CD4-positive, alpha-beta memory T cell (primary cell): ENCODE results near the gene CLIP2. TPM values are rescaled to one million over a fixed set of nuclear protein-coding genes. Genes with fewer than 3 reads are reported as not detected.

Experiments used
- CTCF ChIA-PET: fragments of 350-600 bp; sonication (Branson Sonifier 250); formaldehyde crosslinking; loops from one replicate; lab custom pipeline; 2021; ENCODE audit warnings: inconsistent platforms; ENCODE audit not compliant: partially characterized antibody; lab: Charles Lee
- POLR2A ChIA-PET: fragments of 350-600 bp; sonication (Branson Sonifier 250); formaldehyde crosslinking; loops from one replicate; lab custom pipeline; 2021; ENCODE audit not compliant: partially characterized antibody; lab: Charles Lee
- DNase-seq, 5 donors: peaks; one replicate each; pipeline versions ENCODE4 v3.0.0 to v3.0.0-alpha.2; 2020 to 2022; ENCODE audit warnings: mixed read lengths in 1 of 5
- H3K27ac ChIP-seq: one replicate; pipeline ENCODE4 v1.7.0; 2013; ENCODE audit warnings: low read depth, low read length
- H3K27me3 ChIP-seq: 2 replicates; pipeline ENCODE4 v1.7.0; 2013; ENCODE audit warnings: mild to moderate bottlenecking, low read length, moderate library complexity; ENCODE audit not compliant: insufficient read depth
- H3K36me3 ChIP-seq: 2 replicates; pipeline ENCODE4 v1.7.0; 2013; ENCODE audit warnings: mild to moderate bottlenecking, low read length, moderate library complexity; ENCODE audit not compliant: insufficient read depth
- H3K4me1 ChIP-seq: 2 replicates; pipeline ENCODE4 v1.7.0; 2013; ENCODE audit warnings: mild to moderate bottlenecking, low read length, moderate library complexity; ENCODE audit not compliant: insufficient read depth
- H3K4me3 ChIP-seq, 2 donors: one replicate each; pipeline ENCODE4 v1.7.0; 2013; ENCODE audit warnings: low read length in 2 of 2, mild to moderate bottlenecking in 1 of 2
- H3K9me3 ChIP-seq, 2 donors: one replicate each; pipeline ENCODE4 v1.7.0; 2013; ENCODE audit warnings: low read length in 2 of 2, control low read depth in 1 of 2; ENCODE audit not compliant: control insufficient read depth in 1 of 2
- H3K27ac Mint-ChIP-seq, 7 donors: one replicate each; pipeline ENCODE4 v1.8.0; 2020 to 2021; ENCODE audit warnings: mixed read lengths in 7 of 7, mild to moderate bottlenecking in 6 of 7, inconsistent platforms in 3 of 7, moderate library complexity in 3 of 7
- H3K27me3 Mint-ChIP-seq, 2 donors: one replicate each; pipeline ENCODE4 v1.8.0; 2020 to 2021; ENCODE audit warnings: mixed read lengths in 2 of 2
- H3K36me3 Mint-ChIP-seq, 2 donors: one replicate each; pipeline ENCODE4 v1.8.0; 2020 to 2021; ENCODE audit warnings: mixed read lengths in 2 of 2, inconsistent platforms in 1 of 2, mild to moderate bottlenecking in 1 of 2
- H3K4me1 Mint-ChIP-seq, 4 donors: one replicate each; pipeline ENCODE4 v1.8.0; 2020 to 2021; ENCODE audit warnings: mixed read lengths in 4 of 4, mild to moderate bottlenecking in 1 of 4
- H3K4me3 Mint-ChIP-seq, 8 donors: one replicate each; pipeline ENCODE4 v1.8.0; 2020 to 2021; ENCODE audit warnings: mixed read lengths in 8 of 8, mild to moderate bottlenecking in 7 of 8, moderate library complexity in 6 of 8, inconsistent platforms in 3 of 8
- H3K9me3 Mint-ChIP-seq, 8 donors: one replicate each; pipeline ENCODE4 v1.8.0; 2020 to 2021; ENCODE audit warnings: mixed read lengths in 8 of 8, mild to moderate bottlenecking in 5 of 8, inconsistent platforms in 3 of 8, moderate library complexity in 1 of 8
- intact Hi-C: fragments of 100-400 bp; cut with micrococcal nuclease; formaldehyde crosslinking; loops from one replicate; pipeline ENCODE4 v1.15.1; 2023
- polyA plus RNA-seq, 2 donors: library from polyadenylated mRNA; unstranded; fragments of 300-500 nt; fragmentation: Illumina TruSeq; gene quantifications; one replicate each; pipeline ENCODE4 v1.2.3, GENCODE V29; 2021
- total RNA-seq, 2 experiments: library from RNA; stranded (reverse); gene quantifications; one replicate each; pipeline ENCODE4 v1.2.3, GENCODE V29; 2021

Gene CLIP2
- total and polyA plus RNA-seq, 4 experiments from 2014 or later = 0.15 to 5.7 (median 1.7) TPM

DNA sequence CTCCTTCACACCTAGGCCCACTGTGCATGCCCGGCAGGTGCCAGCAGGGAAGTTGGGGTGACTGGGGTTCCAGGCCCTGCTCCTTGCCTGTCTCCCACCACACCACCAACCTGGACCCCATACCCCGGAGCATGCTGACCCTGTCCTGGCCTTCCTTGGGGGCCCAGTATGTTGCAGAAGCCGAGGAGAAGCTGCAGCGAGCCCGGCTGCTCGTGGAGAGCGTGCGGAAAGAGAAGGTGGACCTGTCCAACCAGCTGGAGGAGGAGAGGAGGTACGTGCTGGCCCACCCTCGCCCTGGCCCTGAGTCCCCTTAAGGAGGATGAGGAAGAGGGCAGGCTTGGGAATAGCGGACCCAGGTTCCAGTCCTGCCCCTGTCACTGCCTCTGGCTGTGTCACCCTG is 70.8 kb downstream of the CLIP2 start:
- Mint-ChIP-seq H3K9me3 (peaks cover 0 to 8% (median 0%) of the 10 kb centered on the region in 8 donors), H3K27me3 (no peaks in the 10 kb centered on the region), H3K4me3 (no peak overlapping the region), H3K27ac (no peak overlapping the region), H3K36me3 (peaks cover 0 to 5% of the 10 kb centered on the region in 2 donors), H3K4me1 (no peaks in the 10 kb centered on the region)
- intact Hi-C loops = no loop called here
- no peaks in the 10 kb centered on the region for H3K9me3 ChIP-seq
- ChIA-PET POLR2A (no interaction called here), CTCF (no interaction called here)
- no peaks in the 10 kb centered on the region for H3K27me3 ChIP-seq
- H3K36me3 ChIP-seq = no peaks in the 10 kb centered on the region
- H3K27ac ChIP-seq = no peak overlapping the region
- H3K4me3 ChIP-seq = no peak overlapping the region
- no peak for DNase-seq
- H3K4me1 ChIP-seq = no peaks in the 10 kb centered on the region

DNA sequence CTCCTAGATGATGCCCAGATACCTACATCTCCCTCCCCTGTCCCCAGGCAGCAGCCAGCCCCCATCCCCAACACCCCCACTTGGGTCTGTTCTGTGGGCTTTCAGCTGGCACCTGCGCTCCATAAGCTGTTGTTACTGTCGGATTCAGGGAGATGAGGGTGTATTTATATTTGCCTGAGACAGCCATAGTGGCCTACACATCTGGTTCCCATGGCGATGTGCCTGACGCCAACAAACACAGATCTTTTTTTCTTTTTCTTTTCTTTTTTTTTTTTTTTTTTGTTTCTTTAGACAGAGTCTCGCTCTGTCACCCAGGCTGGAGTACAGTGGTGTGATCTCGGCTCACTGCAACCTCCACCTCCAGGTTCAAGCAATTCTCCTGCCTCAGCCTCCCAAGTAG is 73.1 kb downstream of the CLIP2 start:
- Mint-ChIP-seq H3K4me1 (no peaks in the 10 kb centered on the region), H3K9me3 (peaks cover 0 to 2% (median 0%) of the 10 kb centered on the region in 8 donors), H3K36me3 (no peaks in the 10 kb centered on the region), H3K4me3 (no peak overlapping the region), H3K27me3 (peaks cover 0 to 3% of the 10 kb centered on the region in 2 donors), H3K27ac (no peak overlapping the region)
- no peaks in the 10 kb centered on the region for H3K36me3 ChIP-seq
- no peaks in the 10 kb centered on the region for H3K9me3 ChIP-seq
- CTCF ChIA-PET = interaction anchor here (0.7 kb wide), 1 partner anchor 87 kb away, joined by 4 read pairs; no protein-coding TSS in a partner anchor
- H3K27ac ChIP-seq = no peak overlapping the region
- no peaks in the 10 kb centered on the region for H3K27me3 ChIP-seq
- intact Hi-C loops = no loop called here
- no peaks in the 10 kb centered on the region for H3K4me1 ChIP-seq
- H3K4me3 ChIP-seq = no peak overlapping the region
- POLR2A ChIA-PET = no interaction called here
- DNase-seq = no peak

DNA sequence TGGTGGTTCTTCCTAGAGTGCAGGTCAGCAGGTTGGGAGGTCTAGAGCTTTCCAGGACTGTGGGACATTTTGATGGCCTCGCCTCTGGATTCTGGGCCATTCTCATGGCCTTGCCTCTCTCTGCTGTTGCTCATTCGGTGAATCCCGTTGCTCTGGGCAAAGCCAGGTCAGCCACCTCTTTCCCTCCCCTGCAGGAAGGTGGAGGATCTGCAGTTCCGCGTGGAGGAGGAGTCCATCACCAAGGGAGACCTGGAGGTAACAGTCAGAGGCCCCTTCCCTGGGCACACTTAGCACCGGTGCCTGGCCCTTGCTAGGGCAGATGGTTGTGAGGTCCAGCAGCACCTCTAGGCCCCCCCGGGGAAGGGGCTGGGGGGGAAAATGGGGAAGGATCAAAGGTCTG is 74.9 kb downstream of the CLIP2 start:
- peaks cover 0 to 2% (median 0%) of the 10 kb centered on the region in 8 donors for H3K9me3 Mint-ChIP-seq
- no peak for DNase-seq
- H3K36me3 Mint-ChIP-seq = no peaks in the 10 kb centered on the region
- Histone ChIP-seq H3K4me3 (no peak overlapping the region), H3K9me3 (no peaks in the 10 kb centered on the region), H3K27me3 (no peaks in the 10 kb centered on the region), H3K36me3 (no peaks in the 10 kb centered on the region), H3K4me1 (no peaks in the 10 kb centered on the region), H3K27ac (no peak overlapping the region)
- ChIA-PET POLR2A (no interaction called here), CTCF (no interaction called here)
- H3K27me3 Mint-ChIP-seq = peaks cover 0 to 3% of the 10 kb centered on the region in 2 donors
- H3K4me1 Mint-ChIP-seq = no peaks in the 10 kb centered on the region
- no peak overlapping the region for H3K27ac Mint-ChIP-seq
- H3K4me3 Mint-ChIP-seq = no peak overlapping the region
- intact Hi-C loops = no loop called here

DNA sequence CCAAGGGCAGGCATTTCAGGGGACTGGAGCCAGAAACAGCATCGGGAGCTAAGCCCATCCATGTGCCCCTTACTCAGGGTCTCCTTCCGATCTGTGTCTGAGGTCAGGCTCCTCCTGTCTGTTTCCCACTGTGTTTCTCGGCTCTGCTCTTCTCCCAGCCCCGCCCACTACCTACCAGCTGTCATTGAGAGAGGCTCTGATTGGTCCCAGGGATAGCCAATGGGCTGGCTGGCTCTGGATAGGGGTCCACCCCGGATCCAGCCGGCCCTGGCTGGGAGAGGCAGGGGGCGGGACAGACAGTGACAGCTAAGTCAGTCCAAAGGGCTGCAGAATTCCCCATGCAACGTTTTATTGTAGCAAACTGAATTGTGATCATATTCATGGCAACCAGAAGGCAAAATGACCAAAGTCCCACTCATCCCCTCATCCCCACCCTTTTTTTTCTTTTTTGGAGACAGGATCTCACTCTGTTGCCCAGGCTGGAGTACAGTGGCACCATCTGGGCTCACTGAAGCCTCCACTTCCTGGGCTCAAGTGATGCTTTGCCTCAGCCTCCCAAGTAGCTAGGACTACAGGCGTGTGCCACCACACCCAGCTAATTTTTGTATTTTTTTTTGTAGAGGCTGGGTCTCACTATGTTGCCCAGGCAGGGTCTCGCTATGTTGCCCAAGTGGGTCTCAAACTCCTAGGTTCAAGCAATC is 76.3 kb downstream of the CLIP2 start:
- H3K27ac ChIP-seq = no peak overlapping the region
- DNase-seq = no peak
- Mint-ChIP-seq H3K27me3 (peaks cover 0 to 3% of the 10 kb centered on the region in 2 donors), H3K27ac (peak overlapping the region in 1 of 7 donors; percentile 35), H3K4me3 (no peak overlapping the region), H3K4me1 (no peaks in the 10 kb centered on the region), H3K9me3 (peaks cover 0 to 2% (median 0%) of the 10 kb centered on the region in 8 donors), H3K36me3 (no peaks in the 10 kb centered on the region)
- ChIA-PET CTCF (no interaction called here), POLR2A (no interaction called here)
- no peaks in the 10 kb centered on the region for H3K27me3 ChIP-seq
- no peaks in the 10 kb centered on the region for H3K36me3 ChIP-seq
- no peak overlapping the region for H3K4me3 ChIP-seq
- no peaks in the 10 kb centered on the region for H3K4me1 ChIP-seq
- no peaks in the 10 kb centered on the region for H3K9me3 ChIP-seq
- intact Hi-C loops = no loop called here

DNA sequence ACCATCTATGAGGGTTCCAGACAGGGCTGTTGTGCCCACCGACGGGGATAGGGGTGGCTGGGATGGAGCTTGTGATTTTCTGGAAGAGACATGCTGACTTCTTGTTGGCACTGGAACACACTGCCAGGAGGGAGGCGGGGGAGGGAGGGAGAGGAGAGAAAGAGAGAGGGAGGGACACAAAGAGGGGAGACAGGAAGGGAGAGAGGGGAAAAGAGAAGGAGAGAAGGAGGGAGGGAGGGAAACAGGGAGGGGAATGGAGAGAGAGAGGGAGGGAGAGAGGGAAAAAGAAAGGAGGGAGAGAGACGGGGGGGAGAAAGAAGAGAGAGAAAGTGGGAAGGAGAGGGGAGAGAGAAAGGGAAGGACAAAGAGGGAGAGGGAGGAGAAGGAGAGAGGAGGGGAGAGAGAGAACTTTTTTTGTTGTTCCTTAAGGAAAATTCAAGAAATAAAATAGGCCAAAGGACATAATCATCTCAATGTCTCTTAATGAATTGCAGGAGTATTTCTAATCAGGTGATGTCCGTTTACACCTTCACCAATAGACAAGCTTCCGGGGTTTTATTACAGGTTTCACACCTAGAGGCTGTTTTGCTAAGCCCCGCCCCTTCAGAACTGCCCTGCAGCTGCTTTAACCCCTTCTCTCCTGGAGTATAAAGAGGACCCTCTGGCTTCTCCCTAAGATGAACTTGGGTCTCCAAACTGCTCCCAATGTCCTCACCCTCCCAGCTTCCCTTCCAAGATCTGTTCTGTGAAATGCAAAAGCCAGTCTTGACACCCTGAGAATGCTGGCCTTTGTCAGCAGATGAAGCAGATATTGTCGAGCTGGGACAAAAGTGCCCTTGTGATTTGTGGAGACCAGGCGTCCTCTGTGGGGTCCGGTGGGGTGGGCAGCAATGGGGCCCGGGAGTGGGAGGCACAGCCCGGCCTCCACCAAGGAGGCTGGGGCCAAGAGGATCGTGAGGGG is 82.5 kb downstream of the CLIP2 start:
- Histone ChIP-seq H3K4me3 (no peak overlapping the region), H3K36me3 (no peaks in the 10 kb centered on the region), H3K4me1 (no peaks in the 10 kb centered on the region), H3K27ac (no peak overlapping the region), H3K27me3 (no peaks in the 10 kb centered on the region), H3K9me3 (no peaks in the 10 kb centered on the region)
- H3K4me1 Mint-ChIP-seq = peaks cover 3 to 11% (median 5%) of the 10 kb centered on the region in 4 donors
- H3K27me3 Mint-ChIP-seq = peaks cover 0 to 4% of the 10 kb centered on the region in 2 donors
- intact Hi-C loops = no loop called here
- POLR2A ChIA-PET = interaction anchor here (0.6 kb wide), 1 partner anchor 195 kb away, joined by 3 read pairs; no protein-coding TSS in a partner anchor
- H3K9me3 Mint-ChIP-seq = no peaks in the 10 kb centered on the region
- no peaks in the 10 kb centered on the region for H3K36me3 Mint-ChIP-seq
- peak overlapping the region in 2 of 8 donors; percentile 29 to 50 for H3K4me3 Mint-ChIP-seq
- H3K27ac Mint-ChIP-seq = peak overlapping the region in 1 of 7 donors; percentile 9
- CTCF ChIA-PET = interaction anchor here (1.1 kb wide), 1 partner anchor 30 kb away, joined by 3 read pairs; no protein-coding TSS in a partner anchor
- DNase-seq = no peak

DNA sequence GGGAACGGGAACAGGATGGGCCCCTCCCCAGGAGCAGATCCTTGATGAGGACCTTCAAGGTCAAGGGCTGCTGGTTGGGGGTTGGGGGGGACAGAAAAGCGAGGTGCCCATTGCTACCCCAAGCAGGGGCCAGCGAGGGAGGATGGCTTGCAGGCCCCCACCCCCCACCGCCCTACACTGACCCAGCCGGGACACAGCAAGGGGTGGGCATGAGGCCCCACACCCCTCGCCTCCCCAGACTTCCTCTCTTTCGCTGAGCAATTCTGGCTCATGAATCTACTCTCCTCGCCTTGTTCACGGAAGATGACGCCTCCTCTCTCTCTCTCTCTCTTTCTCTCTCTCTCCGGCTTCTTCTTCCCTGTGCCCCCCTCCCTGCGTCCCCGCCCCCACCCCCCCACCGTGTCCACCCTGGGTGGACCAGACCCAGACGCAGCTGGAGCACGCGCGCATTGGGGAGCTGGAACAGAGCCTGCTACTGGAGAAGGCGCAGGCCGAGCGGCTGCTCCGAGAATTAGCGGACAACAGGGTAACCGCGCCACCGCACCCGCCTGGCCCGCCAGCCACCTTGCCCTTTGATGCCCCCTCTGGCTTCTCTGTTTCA is 83.4 kb downstream of the CLIP2 start:
- intact Hi-C loops = no loop called here
- POLR2A ChIA-PET = no interaction called here
- no peaks in the 10 kb centered on the region for H3K36me3 Mint-ChIP-seq

DNA sequence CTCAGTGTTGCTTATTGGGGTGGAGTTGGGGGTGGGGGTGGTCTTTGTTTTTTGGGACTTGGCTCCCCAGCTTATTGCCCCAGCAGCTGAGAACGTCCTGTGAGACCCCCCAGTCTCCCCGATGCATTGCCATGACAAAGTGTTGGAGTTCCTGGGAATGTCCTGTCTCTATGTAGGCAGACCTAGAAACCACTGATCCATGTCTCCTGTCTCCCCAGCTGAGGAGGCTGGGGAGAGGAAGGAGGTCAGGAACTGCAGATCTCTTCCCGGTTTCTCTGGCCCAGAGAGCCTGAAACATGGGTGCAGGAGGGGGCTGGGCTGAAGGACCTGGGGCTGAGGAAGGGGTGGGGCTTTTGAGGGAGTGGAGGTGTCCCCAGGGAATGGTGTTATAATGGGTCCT is 84.3 kb downstream of the CLIP2 start:
- Mint-ChIP-seq H3K4me3 (no peak overlapping the region), H3K9me3 (no peaks in the 10 kb centered on the region), H3K27ac (peak overlapping the region in 1 of 7 donors; percentile 66), H3K4me1 (peaks cover 3 to 11% (median 5%) of the 10 kb centered on the region in 4 donors), H3K27me3 (peaks cover 0 to 4% of the 10 kb centered on the region in 2 donors), H3K36me3 (no peaks in the 10 kb centered on the region)
- no peaks in the 10 kb centered on the region for H3K27me3 ChIP-seq
- CTCF ChIA-PET = no interaction called here
- intact Hi-C loops = no loop called here
- no peaks in the 10 kb centered on the region for H3K9me3 ChIP-seq
- POLR2A ChIA-PET = no interaction called here
- no peak overlapping the region for H3K4me3 ChIP-seq
- no peaks in the 10 kb centered on the region for H3K36me3 ChIP-seq
- H3K4me1 ChIP-seq = no peaks in the 10 kb centered on the region
- no peak for DNase-seq
- no peak overlapping the region for H3K27ac ChIP-seq

More for the DNA sequence above, 83.4 kb downstream of the CLIP2 start:
- H3K4me3 Mint-ChIP-seq = no peak overlapping the region
- H3K27ac Mint-ChIP-seq = no peak overlapping the region
- peaks cover 0 to 4% of the 10 kb centered on the region in 2 donors for H3K27me3 Mint-ChIP-seq
- Histone ChIP-seq H3K4me3 (no peak overlapping the region), H3K27me3 (no peaks in the 10 kb centered on the region), H3K9me3 (no peaks in the 10 kb centered on the region), H3K4me1 (no peaks in the 10 kb centered on the region), H3K27ac (no peak overlapping the region), H3K36me3 (no peaks in the 10 kb centered on the region)
- peaks cover 3 to 11% (median 5%) of the 10 kb centered on the region in 4 donors for H3K4me1 Mint-ChIP-seq
- CTCF ChIA-PET = no interaction called here
- DNase-seq = no peak
- H3K9me3 Mint-ChIP-seq = no peaks in the 10 kb centered on the region
